GM12801 (cell line): ENCODE measurements around the gene ADAMTS7.

Experiments
- CTCF ChIP-seq: IDR thresholded peaks from one replicate; pipeline ENCODE4 v1.5.1; 2011; ENCODE audit warnings: control low read depth; ENCODE audit not compliant: insufficient read length; ENCODE audit errors: extremely low read depth

ADAMTS7 gene

GRCh38 chr15:78712797-78713515 lies 98.3 kb downstream of the ADAMTS7 start:
- no peak for TF ChIP-seq CTCF

GRCh38 chr15:78711638-78712037 lies 99.6 kb downstream of the ADAMTS7 start:
- TF ChIP-seq CTCF: no peak

- TF ChIP-seq CTCF: no peak
Measured at GRCh38 chr15:78709263-78709882, 101.9 kb downstream of the ADAMTS7 start.
